HFFc6 (cell line): ENCODE results near the gene HS6ST2. TPM values are rescaled to one million over a fixed set of nuclear protein-coding genes. Genes with fewer than 3 reads are reported as not detected.

Source experiments
- DNase-seq: peaks from one replicate; pipeline ENCODE4 v3.0.0-alpha.2; 2018
- H3K27ac Mint-ChIP-seq: 2 replicates; pipeline ENCODE4 v1.8.0; 2020; ENCODE audit warnings: mild to moderate bottlenecking, mixed read lengths
- H3K27me3 Mint-ChIP-seq: 2 replicates; pipeline ENCODE4 v1.8.0; 2021; ENCODE audit warnings: mild to moderate bottlenecking, moderate library complexity, mixed read lengths; ENCODE audit not compliant: insufficient read depth
- H3K36me3 Mint-ChIP-seq: 2 replicates; pipeline ENCODE4 v1.8.0; 2021; ENCODE audit warnings: low read depth, mixed read lengths
- H3K4me1 Mint-ChIP-seq: 2 replicates; pipeline ENCODE4 v1.8.0; 2020; ENCODE audit warnings: low read depth, mixed read lengths
- H3K4me3 Mint-ChIP-seq: 2 replicates; pipeline ENCODE4 v1.8.0; 2020; ENCODE audit warnings: mild to moderate bottlenecking, moderate library complexity, mixed read lengths
- H3K9me3 Mint-ChIP-seq: 2 replicates; pipeline ENCODE4 v1.8.0; 2020; ENCODE audit warnings: mild to moderate bottlenecking, mixed read lengths
- total RNA-seq, 6 experiments: library from RNA; stranded (reverse); fragmentation: NEBNext Ultra II Directional; extraction: Animal tissue kit (Norgen Biotek cat#: 25700); gene quantifications; 2 replicates in 1 of 6; 3 replicates in 5 of 6; pipeline ENCODE4 v1.2.3, GENCODE V29; 2021
- TF ChIP-seq, protein P1 (sequence below): fragments of 200-600 bp; sonication (generic); IDR thresholded peaks from 2 replicates; pipeline ENCODE4 v1.5.0; 2021; ENCODE audit warnings: antibody characterized with exemption, mild to moderate bottlenecking

The HS6ST2 gene
- total RNA-seq, 6 experiments from 2014 or later: not detected

DNA sequence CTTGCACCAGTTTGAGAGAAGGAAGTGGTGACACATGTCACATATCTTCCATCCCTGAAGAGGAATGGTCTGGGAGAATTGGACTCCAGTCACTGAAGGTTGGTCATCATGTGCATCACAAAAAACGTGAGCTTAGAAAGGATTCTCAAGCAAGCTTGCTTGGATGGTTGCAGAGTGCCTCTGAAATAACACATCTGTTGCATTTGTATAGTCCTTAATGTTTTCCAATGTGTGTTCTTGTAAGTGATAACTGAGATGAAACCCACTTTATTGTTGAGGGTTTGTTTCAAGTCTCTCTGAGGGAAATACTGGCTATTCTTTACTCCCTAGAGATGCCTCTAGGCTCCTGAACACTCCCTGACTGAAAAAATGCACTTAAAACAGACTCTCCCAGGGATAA, 285.1 kb downstream of the HS6ST2 start:
- Mint-ChIP-seq H3K4me3 (no peak overlapping the region), H3K4me1 (no peaks in the 10 kb centered on the region), H3K27me3 (no peaks in the 10 kb centered on the region; the same call in 1 of the 2 replicates), H3K36me3 (no peaks in the 10 kb centered on the region), H3K9me3 (no peaks in the 10 kb centered on the region), H3K27ac (no peak overlapping the region)
- no peak for DNase-seq
- TF ChIP-seq, protein P1, sequence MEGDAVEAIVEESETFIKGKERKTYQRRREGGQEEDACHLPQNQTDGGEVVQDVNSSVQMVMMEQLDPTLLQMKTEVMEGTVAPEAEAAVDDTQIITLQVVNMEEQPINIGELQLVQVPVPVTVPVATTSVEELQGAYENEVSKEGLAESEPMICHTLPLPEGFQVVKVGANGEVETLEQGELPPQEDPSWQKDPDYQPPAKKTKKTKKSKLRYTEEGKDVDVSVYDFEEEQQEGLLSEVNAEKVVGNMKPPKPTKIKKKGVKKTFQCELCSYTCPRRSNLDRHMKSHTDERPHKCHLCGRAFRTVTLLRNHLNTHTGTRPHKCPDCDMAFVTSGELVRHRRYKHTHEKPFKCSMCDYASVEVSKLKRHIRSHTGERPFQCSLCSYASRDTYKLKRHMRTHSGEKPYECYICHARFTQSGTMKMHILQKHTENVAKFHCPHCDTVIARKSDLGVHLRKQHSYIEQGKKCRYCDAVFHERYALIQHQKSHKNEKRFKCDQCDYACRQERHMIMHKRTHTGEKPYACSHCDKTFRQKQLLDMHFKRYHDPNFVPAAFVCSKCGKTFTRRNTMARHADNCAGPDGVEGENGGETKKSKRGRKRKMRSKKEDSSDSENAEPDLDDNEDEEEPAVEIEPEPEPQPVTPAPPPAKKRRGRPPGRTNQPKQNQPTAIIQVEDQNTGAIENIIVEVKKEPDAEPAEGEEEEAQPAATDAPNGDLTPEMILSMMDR: no peak

DNA sequence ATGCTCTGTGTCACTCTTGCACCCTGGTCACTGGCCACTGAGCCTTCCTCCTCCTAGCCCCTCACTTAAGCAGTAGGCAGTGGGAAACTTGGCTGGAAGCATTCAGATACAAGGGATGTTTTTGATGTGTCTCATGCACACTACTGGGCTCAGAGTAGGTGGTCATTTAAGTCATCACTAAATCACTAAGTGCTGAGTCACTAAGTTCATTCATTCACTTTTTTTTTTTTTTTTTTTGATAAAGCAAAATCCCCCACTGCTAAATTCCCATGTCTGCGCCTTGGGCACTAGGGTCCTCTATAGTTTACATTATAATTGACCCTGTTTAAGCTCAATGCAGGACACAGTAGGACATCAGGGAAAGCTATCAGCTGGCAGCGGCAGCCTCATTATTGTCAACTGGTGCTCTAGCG, 287.2 kb downstream of the HS6ST2 start:
- no peak for DNase-seq
- Mint-ChIP-seq H3K27me3 (peaks cover 1% of the 10 kb centered on the region; the same call in 1 of the 2 replicates), H3K4me1 (no peaks in the 10 kb centered on the region), H3K27ac (no peak overlapping the region), H3K36me3 (no peaks in the 10 kb centered on the region), H3K9me3 (no peaks in the 10 kb centered on the region), H3K4me3 (no peak overlapping the region)
- TF ChIP-seq, protein P1: no peak

DNA sequence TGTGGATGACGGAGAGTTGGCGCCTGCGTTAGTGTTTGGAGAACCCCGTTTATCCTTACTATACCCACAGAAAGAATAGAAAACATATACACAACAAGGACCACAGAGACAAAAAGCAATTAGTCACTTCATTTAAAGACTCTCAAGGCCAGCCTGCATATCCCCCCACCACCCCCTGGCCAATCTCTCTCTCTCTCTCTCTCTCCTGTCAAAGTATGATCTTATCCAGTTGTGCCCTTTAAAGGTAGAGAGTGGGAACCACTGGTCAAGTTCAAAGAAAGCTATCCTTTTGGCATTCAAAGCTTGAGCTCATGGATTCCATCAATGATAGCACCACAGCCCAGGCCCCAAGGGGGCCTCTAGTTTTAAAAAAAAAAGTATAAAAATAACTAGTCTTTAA, 289.3 kb downstream of the HS6ST2 start:
- Mint-ChIP-seq H3K27me3 (peaks cover 1% of the 10 kb centered on the region; the same call in 1 of the 2 replicates), H3K9me3 (no peaks in the 10 kb centered on the region), H3K4me1 (no peaks in the 10 kb centered on the region), H3K36me3 (no peaks in the 10 kb centered on the region), H3K4me3 (no peak overlapping the region), H3K27ac (no peak overlapping the region)
- TF ChIP-seq, protein P1: no peak
- no peak for DNase-seq

DNA sequence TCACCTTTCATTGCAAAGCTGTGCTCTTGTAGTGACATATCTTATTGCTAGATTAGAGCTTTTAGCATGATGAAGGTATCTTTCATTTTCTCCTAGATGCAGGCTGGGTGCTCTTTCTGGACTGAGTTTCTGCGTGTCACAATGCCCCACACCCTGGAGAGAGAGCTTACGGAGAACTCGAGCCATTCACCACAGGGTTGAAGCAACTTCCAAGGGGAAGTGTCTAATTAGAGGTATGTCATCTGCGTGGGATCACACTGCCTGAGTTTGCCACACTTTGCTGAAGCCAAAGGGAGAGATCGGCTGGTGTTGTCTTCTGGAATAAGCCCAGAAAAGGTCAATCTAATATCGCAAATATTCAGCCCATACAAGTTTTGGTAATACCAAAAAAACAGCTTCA, 290.3 kb downstream of the HS6ST2 start:
- Mint-ChIP-seq H3K4me3 (no peak overlapping the region), H3K27ac (no peak overlapping the region), H3K27me3 (peaks cover 1% of the 10 kb centered on the region; the same call in 1 of the 2 replicates), H3K4me1 (no peaks in the 10 kb centered on the region), H3K36me3 (no peaks in the 10 kb centered on the region), H3K9me3 (no peaks in the 10 kb centered on the region)
- TF ChIP-seq, protein P1: no peak
- no peak for DNase-seq

DNA sequence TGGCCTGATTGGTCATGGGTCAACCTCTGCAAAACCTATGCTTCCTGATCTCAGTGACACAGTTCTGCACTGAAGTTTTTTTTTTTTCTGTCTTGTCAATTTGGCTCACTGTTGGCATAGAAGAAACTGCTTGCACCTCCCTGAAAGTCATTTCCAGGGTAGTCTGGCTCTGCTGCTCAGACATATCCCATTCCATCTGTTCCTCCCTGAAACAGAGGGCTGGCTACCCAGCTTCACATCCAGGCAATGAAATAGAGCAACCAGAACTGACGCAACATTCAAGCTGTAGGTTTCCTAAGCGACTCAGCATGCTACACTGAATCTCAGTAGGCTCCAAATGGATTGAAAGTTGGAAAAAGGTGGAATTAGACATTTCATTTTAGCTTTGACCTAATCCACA, 292.8 kb downstream of the HS6ST2 start:
- H3K36me3 Mint-ChIP-seq: no peaks in the 10 kb centered on the region
- no peak for DNase-seq
- H3K9me3 Mint-ChIP-seq: no peaks in the 10 kb centered on the region
- H3K4me1 Mint-ChIP-seq: no peaks in the 10 kb centered on the region
- H3K27ac Mint-ChIP-seq: no peak overlapping the region
- TF ChIP-seq, protein P1: no peak
- peaks cover 1% of the 10 kb centered on the region; the same call in 1 of the 2 replicates for H3K27me3 Mint-ChIP-seq
- H3K4me3 Mint-ChIP-seq: no peak overlapping the region

DNA sequence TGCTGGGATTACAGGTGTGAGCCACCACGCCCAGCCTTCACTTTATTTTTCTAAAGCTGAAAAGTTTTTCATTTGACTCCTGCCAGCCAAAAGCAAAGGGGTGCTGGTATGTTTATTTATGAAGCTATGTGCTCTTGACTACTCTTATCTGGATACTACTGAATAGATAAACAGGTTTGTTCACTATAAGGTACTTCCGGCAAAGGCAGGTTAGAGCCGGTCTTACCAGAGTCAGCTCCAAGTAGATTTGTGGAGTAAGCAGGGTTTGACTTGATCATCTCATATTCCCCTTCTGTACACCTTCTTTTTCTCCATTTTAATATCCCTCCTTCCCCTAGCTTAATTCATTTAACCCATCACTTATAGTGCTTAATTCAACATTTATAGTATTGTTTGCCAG, 294.2 kb downstream of the HS6ST2 start:
- Mint-ChIP-seq H3K27me3 (peaks cover 1% of the 10 kb centered on the region; the same call in 1 of the 2 replicates), H3K9me3 (no peaks in the 10 kb centered on the region), H3K4me3 (no peak overlapping the region), H3K36me3 (no peaks in the 10 kb centered on the region), H3K27ac (no peak overlapping the region), H3K4me1 (no peaks in the 10 kb centered on the region)
- DNase-seq: no peak
- TF ChIP-seq, protein P1: no peak
